Endothelial cell of umbilical vein (primary cell): ENCODE measurements around the gene OTOP1.

Source experiments
- JUN ChIP-seq: IDR thresholded peaks from 2 replicates; pipeline ENCODE4 v1.6.1; 2011; ENCODE audit warnings: borderline replicate concordance, low read depth; ENCODE audit not compliant: insufficient read length, insufficient read depth
- POLR2A ChIP-seq: IDR thresholded peaks from 2 replicates; pipeline ENCODE4 v1.6.1; 2012; ENCODE audit warnings: low read depth, mild to moderate bottlenecking, control low read depth, low read length
- POLR2AphosphoS5 ChIP-seq: IDR thresholded peaks from 2 replicates; pipeline ENCODE4 v1.6.1; 2012; ENCODE audit warnings: low read depth, mild to moderate bottlenecking, control low read depth, low read length, moderate library complexity; ENCODE audit not compliant: insufficient read depth
- TF ChIP-seq, protein P1 (sequence below), 2 donors: IDR thresholded peaks; 1 replicate in 1 of 2; 2 replicates in 1 of 2; pipeline ENCODE4 v1.5.1; 2011; ENCODE audit warnings: low read length in 2 of 2, mild to moderate bottlenecking in 2 of 2, moderate library complexity in 2 of 2, control low read depth in 1 of 2, inconsistent platforms in 1 of 2, low read depth in 1 of 2; ENCODE audit not compliant: insufficient read depth in 1 of 2; ENCODE audit errors: extremely low read depth in 1 of 2
- TF ChIP-seq, protein P2 (sequence below): IDR thresholded peaks from 2 replicates; pipeline ENCODE4 v1.6.1; 2011; ENCODE audit not compliant: insufficient read depth, insufficient read length

GRCh38 chr4:4202510-4202909 is 24.2 kb downstream of the OTOP1 start:
- TF ChIP-seq, protein P1, sequence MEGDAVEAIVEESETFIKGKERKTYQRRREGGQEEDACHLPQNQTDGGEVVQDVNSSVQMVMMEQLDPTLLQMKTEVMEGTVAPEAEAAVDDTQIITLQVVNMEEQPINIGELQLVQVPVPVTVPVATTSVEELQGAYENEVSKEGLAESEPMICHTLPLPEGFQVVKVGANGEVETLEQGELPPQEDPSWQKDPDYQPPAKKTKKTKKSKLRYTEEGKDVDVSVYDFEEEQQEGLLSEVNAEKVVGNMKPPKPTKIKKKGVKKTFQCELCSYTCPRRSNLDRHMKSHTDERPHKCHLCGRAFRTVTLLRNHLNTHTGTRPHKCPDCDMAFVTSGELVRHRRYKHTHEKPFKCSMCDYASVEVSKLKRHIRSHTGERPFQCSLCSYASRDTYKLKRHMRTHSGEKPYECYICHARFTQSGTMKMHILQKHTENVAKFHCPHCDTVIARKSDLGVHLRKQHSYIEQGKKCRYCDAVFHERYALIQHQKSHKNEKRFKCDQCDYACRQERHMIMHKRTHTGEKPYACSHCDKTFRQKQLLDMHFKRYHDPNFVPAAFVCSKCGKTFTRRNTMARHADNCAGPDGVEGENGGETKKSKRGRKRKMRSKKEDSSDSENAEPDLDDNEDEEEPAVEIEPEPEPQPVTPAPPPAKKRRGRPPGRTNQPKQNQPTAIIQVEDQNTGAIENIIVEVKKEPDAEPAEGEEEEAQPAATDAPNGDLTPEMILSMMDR (IDR thresholded peaks at IDR 0.05; ENCODE audit: extremely low read depth in 1 of 2, insufficient read depth in 1 of 2, low read depth in 1 of 2, low read length in 2 of 2), result no peak
- TF ChIP-seq POLR2A (no peak), POLR2AphosphoS5 (no peak), JUN (no peak)
- TF ChIP-seq, protein P2, sequence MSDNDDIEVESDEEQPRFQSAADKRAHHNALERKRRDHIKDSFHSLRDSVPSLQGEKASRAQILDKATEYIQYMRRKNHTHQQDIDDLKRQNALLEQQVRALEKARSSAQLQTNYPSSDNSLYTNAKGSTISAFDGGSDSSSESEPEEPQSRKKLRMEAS, result no peak
